HK-2 (cell line): ENCODE results near the gene SEPTIN2.
"Not testable (repeated sequence)": the region's sequence is repeated elsewhere in the genome, so short reads cannot be mapped to it uniquely, and the experiment has no call there.

Experiments used
- DNase-seq: peaks from one replicate; pipeline ENCODE4 v3.0.0-alpha.2; 2018; ENCODE audit not compliant: unreplicated experiment

SEPTIN2 gene

DNA sequence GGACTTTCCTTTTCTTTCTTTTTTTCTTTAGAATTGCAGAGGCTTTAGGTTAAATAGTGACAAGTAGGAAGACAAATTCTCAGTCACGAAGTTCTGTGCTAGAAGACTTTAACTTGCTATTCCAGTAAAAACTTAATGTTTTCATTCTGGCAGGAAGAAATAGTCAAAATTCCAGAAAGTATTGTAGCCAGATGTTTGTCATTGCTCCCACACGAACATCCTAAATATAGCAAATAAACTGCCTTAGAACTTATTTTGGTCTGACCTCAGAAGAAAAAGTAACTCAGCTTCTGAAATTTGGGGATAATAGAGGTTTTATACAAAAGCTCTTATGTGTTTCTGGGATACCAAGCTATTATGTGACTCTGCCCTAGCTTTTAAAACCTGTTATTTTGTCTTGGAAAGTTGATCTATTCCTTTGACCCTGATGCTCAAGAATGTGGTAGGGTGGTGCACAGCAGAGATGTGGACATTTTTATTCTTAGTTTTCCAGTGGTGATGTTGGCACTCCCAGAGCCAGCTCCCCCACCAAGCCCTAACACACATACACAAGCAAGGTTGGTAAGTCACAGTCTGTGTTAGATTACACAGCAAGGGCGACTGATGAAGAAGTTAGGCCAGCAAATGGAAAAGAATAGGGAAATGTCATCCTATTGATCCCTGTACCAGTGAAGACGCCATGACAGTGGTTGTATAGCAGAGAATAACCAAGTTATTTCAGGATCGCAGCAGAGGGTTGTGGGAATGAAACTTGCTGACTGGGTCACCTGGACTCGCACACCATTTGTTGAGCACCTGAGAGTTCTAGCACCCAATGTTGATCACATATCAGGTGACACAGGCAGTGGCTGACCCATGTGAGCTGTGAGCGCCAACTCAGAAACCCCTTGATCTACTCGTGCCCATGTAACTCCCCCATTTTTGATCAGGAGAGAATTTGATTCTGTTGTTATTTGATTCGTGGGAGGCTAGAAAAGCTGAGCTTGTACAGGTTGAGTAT is 64.1 kb downstream of the SEPTIN2 start:
- no peak for DNase-seq

DNA sequence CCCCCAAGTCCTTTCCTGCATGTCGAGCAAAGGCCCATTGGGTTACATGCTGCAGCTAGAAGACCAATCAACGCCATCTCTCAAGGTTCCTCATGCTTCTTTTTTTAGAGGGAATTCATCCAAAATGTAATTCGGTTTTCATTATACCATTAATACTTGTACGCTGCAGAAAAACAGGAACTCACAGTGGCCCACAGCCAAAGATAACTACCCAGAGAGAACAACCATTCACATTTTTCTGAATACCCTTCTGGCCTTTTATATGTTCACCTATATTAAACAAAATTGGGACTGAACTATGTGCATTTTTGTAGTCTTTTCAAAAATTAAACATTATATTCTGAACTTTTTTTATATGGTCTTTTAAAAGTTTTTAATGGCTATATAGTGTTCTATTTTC is 66.1 kb downstream of the SEPTIN2 start:
- DNase-seq, result no peak

DNA sequence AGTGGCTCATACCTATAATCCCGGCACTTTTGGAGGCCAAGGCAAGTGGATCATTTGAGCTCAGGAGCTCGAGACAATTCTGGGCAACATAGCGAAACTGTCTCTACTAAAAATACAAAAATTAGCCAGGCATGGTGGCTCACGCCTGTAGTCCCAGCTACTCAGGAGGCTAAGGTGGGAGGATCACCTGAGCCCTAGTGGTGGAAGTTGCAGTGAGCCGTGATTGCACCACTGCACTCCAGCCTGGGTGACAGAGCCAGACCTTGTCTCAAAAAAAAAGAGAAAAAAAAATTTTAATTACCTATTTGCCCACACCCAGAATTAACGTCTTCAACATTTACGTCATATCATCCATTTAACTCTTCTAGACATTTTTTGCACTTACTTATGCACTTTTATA is 69.7 kb downstream of the SEPTIN2 start:
- not testable (repeated sequence) for DNase-seq

DNA sequence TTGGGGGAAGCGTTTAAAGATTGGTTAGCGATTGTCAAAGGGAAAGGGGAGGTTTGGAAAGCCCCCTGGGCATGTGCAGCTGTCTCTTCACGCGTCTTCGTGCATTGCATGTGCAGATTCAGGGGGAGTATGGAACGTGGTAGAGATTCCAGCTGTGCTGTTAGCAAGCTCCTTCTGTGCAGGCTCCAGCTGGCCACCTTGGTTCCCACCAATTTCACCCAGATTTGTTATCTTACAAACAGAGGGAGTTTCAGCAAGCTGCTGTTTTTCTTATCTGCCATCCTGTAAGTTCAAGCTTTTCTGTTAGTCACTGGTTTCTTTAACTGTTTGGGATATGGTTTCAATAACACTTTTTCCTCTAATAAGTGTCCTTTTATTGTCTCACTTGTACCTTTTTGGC is 70.8 kb downstream of the SEPTIN2 start:
- DNase-seq, result no peak

DNA sequence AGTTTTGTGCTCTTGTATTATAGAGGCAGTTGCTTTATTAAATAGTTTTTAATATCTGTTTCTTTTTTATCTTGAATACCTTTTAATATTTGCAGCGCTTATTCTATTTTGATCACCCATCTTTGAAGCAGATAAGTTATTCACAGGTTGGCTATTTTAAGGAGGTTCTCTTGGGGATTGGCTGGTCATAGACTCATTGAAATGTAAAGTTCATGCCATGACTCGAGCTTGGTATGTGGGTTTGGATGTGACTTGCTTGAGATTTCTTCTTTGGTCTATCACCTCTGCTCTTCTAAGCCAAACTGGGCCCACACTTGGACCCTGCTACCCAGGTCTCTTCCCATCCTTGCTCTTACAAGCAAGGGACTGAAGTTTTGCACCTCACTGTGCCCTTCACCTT is 74.0 kb downstream of the SEPTIN2 start:
- no peak for DNase-seq

DNA sequence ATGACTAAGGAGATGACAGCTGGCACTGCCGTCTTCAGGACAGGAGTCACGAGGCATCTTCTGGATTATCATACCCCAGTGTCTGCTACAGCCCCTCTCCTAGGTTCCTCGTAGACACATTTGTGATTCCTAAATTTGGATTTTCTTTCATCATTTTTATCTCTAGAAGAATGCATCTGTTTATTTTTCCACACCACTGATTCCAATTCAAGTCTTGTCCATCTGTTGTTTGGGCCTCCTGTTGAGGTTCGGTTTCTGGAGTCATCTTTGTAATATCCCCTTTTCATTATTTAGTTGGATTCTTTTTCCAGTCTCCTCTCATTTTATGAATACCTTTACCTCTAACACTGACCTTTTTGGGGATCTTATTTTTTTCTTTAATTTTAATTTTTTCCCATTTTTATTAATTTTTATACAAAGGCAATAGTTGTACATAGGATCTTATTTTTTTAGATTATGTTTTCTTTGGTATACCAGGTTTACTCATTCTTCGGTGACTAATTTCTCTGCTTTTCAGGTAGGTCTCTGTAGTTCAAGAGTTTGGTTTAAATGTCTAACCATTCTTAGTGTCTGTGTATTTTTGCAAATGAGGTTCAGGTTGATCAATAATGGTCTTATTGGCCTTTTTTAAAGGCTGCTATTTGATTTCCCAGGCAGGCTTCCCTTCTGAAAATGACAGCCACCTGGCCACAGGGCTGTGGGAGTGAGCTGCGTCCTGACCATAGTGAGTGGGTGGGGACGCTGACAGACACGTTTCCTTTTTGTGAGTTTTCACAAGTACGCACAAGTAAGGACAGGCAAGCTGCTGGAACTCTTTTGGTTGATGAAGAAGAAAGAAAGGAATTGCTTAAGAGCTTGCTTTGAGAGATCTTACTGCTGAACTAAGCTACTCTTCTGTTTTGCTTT is 74.8 kb downstream of the SEPTIN2 start:
- no peak for DNase-seq

DNA sequence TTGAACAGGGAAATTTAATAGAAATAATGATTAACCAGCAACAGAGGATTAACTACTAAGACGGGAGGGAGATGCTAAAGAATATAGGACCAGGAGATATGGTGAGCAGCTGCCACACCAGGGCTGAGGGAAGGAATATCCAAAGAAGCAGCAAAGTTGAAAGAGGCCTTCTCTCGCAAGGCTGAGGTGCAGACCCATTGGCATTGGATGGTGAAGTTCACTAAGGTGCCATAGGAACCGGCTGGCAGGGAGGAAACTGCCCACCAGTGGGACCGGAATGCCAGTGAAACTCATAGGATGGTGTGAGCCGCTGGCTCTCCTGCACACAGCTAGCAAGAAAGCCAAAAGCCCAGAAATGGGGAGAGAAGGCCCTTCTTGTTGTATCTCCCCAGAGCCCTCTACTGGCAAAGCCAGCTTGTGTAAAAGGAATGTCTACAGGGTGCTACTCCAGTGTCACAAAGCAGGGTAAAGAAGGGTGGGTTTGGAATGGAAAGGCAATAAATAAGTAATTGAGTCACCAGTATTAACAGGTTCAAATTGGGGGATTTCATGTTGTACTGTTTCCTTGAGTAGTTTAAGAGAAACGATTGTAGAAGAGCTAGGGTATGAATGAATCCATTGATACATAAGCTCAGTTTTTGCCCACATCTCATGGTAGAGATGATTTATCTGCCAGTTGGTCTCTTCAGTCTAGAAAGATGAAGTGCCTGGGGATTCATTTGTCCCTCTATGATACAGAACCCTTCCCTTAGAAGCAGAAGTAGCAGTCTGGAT is 76.4 kb downstream of the SEPTIN2 start:
- no peak for DNase-seq

DNA sequence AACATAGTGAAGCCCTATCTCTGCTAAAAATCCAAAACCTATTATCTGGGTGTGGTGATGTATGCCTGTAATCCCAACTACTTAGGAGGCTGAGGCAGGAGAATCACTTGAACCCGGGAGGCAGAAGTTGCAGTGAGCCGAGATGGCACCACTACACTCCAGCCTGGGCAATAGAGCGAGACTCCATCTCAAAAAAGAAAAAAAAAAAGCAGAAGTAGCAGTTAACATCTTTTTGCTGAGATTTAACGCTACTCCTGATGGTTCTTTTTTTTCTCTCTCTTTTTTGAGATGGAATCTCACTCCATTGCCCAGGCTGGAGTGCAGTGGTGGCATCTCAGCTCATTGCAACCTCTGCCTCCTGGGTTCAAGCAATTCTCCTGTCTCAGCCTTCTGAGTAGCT is 77.0 kb downstream of the SEPTIN2 start:
- not testable (repeated sequence) for DNase-seq

DNA sequence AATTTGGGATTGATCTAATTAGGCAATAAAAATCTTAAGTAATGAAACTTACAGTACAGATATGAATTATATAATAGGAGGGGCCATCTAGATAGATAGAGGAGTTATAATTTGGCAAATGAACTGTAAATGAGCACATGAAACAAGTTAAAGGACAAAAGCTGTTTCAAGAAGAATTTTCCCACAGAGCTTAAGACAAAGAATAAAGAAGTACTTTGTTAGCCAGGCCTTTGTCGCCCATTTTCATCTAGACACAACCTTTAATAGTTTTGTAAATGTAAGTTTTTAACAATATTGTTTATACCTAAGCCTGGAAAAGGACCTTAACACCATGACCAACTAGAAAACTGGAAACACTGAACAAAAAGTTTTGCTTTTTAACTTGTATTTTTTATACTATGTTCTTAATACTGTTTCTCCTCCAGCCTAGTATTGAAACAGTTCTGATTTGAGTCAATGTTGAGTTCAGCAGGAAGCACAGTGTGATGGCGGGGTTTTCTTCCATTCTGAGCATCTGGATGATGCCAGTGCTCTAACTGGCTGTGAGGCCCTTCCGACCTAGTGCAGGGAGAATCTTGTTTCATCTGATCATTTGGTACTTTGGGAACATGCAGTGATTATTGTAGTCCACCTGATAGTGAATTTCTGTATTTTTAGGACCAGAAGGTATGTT is 77.9 kb downstream of the SEPTIN2 start:
- DNase-seq, result no peak

DNA sequence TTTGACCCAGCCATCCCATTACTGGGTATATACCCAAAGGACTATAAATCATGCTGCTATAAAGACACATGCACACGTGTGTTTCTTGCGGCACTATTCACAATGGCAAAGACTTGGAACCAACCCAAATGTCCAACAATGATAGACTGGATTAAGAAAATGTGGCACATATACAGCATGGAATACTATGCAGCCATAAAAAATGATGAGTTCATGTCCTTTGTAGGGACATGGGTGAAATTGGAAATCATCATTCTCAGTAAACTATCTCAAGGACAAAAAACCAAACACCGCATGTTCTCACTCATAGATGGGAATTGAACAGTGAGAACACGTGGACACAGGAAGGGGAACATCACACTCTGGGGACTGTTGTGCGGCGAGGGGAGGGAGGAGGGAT is 81.1 kb downstream of the SEPTIN2 start:
- DNase-seq, result not testable (repeated sequence)

DNA sequence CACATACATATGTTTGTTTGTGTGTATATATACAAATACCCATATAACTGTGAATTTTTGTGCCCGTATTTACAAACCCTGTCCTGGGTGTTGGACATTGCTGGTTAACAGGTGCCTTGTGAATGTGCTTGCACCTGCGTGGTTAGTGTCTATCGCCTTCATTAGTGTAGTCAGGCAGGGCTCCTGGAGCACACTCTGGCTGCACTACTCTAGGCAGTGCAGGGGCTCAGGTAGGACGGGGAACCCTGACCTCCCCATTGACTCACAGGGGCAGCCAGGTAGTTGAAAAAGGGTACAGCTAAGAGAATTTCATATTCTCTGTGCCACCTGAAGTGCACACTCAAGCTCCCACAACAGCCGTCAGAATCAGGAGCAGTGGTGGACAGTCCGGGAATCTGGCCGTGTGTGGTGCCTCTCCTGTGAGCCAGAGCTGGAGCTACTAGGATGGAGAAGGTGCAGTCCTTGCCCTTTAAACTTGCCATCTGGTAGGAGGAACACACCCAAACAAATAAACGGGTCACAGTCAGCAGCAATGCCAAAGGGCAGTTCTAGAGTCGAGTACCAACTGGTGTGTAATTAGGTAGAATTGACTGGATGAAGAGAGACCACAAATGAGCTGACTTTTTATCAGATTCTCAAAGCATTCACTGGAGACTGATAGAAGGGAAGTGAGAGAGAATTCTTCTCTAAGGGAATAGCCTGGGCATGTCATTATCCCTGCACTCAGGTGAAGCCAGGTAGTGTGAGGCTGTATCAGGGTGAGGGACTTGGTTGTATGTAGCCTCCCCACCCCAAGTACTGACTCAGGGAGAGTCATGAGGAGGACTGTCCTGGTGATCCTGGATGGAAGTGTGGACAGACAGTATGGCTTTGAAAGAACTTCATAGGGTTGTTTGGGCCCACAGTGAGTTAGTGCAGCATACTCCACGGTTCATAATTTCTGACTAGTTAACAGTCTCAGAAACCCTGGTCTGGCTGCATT is 84.5 kb downstream of the SEPTIN2 start:
- no peak for DNase-seq
